K562 (cell line): Measurements from ENCODE around the gene EGLN3.

Experiments
- IRF1 ChIP-seq: sonication (generic); formaldehyde crosslinking; IDR thresholded peaks from 2 replicates; pipeline ENCODE4 v1.8.0; 2022; ENCODE audit warnings: missing genetic modification reagents, mild to moderate bottlenecking, borderline replicate concordance
- MED1 ChIP-seq: sonication (generic); formaldehyde crosslinking; IDR thresholded peaks from 2 replicates; pipeline ENCODE4 v1.8.1; 2023; ENCODE audit warnings: missing genetic modification reagents, borderline replicate concordance
- RERE ChIP-seq: sonication (generic); formaldehyde crosslinking; IDR thresholded peaks from 2 replicates; pipeline ENCODE4 v1.8.0; 2023; ENCODE audit warnings: missing genetic modification reagents, mild to moderate bottlenecking, borderline replicate concordance
- SOX6 ChIP-seq: fragments of 450-650 bp; IDR thresholded peaks from 2 replicates; pipeline ENCODE4 v1.6.1; 2014; ENCODE audit warnings: mild to moderate bottlenecking

GRCh38 chr14:33930439-33930838 is 20.4 kb downstream of the EGLN3 start:
- TF ChIP-seq IRF1 (CRISPR knock-in tag) (no peak), RERE (CRISPR knock-in tag) (no peak), SOX6 (no peak), MED1 (CRISPR knock-in tag) (no peak)
